SK-N-SH treated with all-trans-retinoic acid at 6 μM for 48 hours (cell line): ENCODE data around the gene TNRC6A.

Experiments used
- ARNTL ChIP-seq: fragments of 450-650 bp; formaldehyde crosslinking; IDR thresholded peaks from 2 replicates; pipeline ENCODE4 v1.5.0; 2020; ENCODE audit warnings: low read depth, mild to moderate bottlenecking, moderate library complexity, borderline replicate concordance
- CREB5 ChIP-seq: fragments of 250-450 bp; sonication (Bioruptor Pico); IDR thresholded peaks from 2 replicates; pipeline ENCODE4 v1.5.1; 2020; ENCODE audit warnings: low read depth, mild to moderate bottlenecking, moderate library complexity
- PATZ1 ChIP-seq: fragments of 250-450 bp; sonication (Bioruptor Pico); IDR thresholded peaks from 2 replicates; pipeline ENCODE4 v1.8.0; 2020; ENCODE audit warnings: mild to moderate bottlenecking, moderate library complexity, borderline replicate concordance
- POU6F1 ChIP-seq: fragments of 250-450 bp; sonication (Bioruptor Pico); IDR thresholded peaks from 2 replicates; pipeline ENCODE4 v1.8.0; 2021; ENCODE audit warnings: low read depth, mild to moderate bottlenecking, moderate library complexity, borderline replicate concordance
- RARB ChIP-seq: fragments of 250-450 bp; sonication (Bioruptor Pico); IDR thresholded peaks from 2 replicates; pipeline ENCODE4 v1.8.0; 2021; ENCODE audit warnings: mild to moderate bottlenecking, moderate library complexity
- ZNF70 ChIP-seq: fragments of 450-650 bp; formaldehyde crosslinking; IDR thresholded peaks from 2 replicates; pipeline ENCODE4 v1.5.0; 2020; ENCODE audit warnings: mild to moderate bottlenecking, moderate library complexity

DNA sequence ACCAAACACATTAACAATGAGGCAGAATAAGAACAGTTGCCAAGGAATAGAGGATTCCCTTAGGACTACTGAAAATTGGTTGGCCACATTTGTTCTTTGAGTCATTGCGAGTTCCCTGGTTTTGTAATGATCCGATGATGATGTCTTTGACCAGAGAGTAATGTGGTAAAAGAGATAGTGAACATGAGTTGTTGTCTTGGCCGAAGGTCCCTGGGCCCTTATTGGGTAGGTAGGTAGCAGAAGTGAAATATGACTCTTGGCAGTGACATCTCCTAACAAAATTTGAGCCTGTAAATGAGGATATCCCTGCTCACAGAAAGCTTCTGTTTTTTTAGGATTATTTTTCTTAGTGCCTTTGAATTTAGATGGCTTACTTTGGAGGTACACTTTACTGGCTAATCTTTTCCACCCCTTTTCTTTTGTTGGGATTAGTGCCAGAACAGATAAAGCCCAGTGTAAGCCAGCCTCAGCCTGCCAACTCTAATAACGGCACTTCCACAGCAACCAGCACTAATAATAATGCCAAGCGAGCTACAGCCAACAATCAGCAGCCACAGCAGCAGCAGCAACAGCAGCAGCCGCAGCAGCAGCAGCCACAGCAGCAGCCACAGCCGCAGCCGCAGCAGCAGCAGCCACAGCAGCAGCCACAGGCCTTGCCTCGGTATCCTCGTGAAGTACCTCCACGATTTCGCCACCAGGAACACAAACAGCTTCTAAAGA, 47.2 kb downstream of the TNRC6A start:
- TF ChIP-seq ARNTL = no peak
- TF ChIP-seq CREB5 = no peak
- TF ChIP-seq PATZ1 (CRISPR knock-in tag) = no peak
- no peak for TF ChIP-seq RARB
- TF ChIP-seq ZNF70 (CRISPR knock-in tag) = no peak
- no peak for TF ChIP-seq POU6F1 (CRISPR knock-in tag)
